ENCODE data around the gene KIF9. TPM values are rescaled to one million over a fixed set of nuclear protein-coding genes. Genes with fewer than 3 reads are reported as not detected.
"Not testable (repeated sequence)": the region's sequence is repeated elsewhere in the genome, so short reads cannot be mapped to it uniquely, and the experiment has no call there.

Gene KIF9
- polyA plus RNA-seq, 1 donor from 2014 or later: 15.6 TPM

- H3K27me3 ChIP-seq (ENCODE audit: insufficient read depth, low read depth, low read length): no peaks in the 10 kb centered on the region
- no peak overlapping the region for H3K9ac ChIP-seq (ENCODE audit: low read length)
- no peak overlapping the region for H3K27ac ChIP-seq (ENCODE audit: low read length)
- no peaks in the 10 kb centered on the region for H3F3A ChIP-seq (ENCODE audit: insufficient read depth, low read length, poor library complexity, severe bottlenecking)
- H3K36me3 ChIP-seq (ENCODE audit: insufficient read depth, low read length): no peaks in the 10 kb centered on the region
- H4K20me1 ChIP-seq (ENCODE audit: insufficient read depth): no peaks in the 10 kb centered on the region
- H3K9me2 ChIP-seq (ENCODE audit: insufficient read depth, low read length): no peaks in the 10 kb centered on the region
- H3K9me3 ChIP-seq (ENCODE audit: low read length): no peaks in the 10 kb centered on the region
- no peak overlapping the region for H3K4me2 ChIP-seq (ENCODE audit: low read length)
- no peaks in the 10 kb centered on the region for H3K79me2 ChIP-seq (replicated peaks; ENCODE audit: insufficient read depth, low read length)
- TF ChIP-seq CTCF (IDR thresholded peaks at IDR 0.05; ENCODE audit: poor library complexity, severe bottlenecking): no peak
- no peak overlapping the region for H2AFZ ChIP-seq (ENCODE audit: low read depth, low read length)
- no peak overlapping the region for H3K4me3 ChIP-seq (ENCODE audit: low read length)
Observed at GRCh38 chr3:47260605-47261004, 22.0 kb downstream of the KIF9 start.

- no peaks in the 10 kb centered on the region for H3F3A ChIP-seq (ENCODE audit: insufficient read depth, low read length, poor library complexity, severe bottlenecking)
- H3K4me3 ChIP-seq (ENCODE audit: low read length): no peak overlapping the region
- TF ChIP-seq EZH2 (IDR thresholded peaks at IDR 0.05; ENCODE audit: borderline replicate concordance, insufficient read depth, low read length, poor library complexity, severe bottlenecking): no peak
- no peak for TF ChIP-seq SMC3 (conservative IDR thresholded peaks at IDR 0.05; ENCODE audit: poor library complexity)
- TF ChIP-seq EP300 (conservative IDR thresholded peaks at IDR 0.05; ENCODE audit: poor library complexity, severe bottlenecking): no peak
- no peak overlapping the region for H3K27ac ChIP-seq (ENCODE audit: low read length)
- H4K20me1 ChIP-seq (ENCODE audit: insufficient read depth): no peaks in the 10 kb centered on the region
- H3K9me3 ChIP-seq (ENCODE audit: low read length): no peaks in the 10 kb centered on the region
- H3K9me2 ChIP-seq (ENCODE audit: insufficient read depth, low read length): no peaks in the 10 kb centered on the region
- no peaks in the 10 kb centered on the region for H3K79me2 ChIP-seq (replicated peaks; ENCODE audit: insufficient read depth, low read length)
- H3K36me3 ChIP-seq (ENCODE audit: insufficient read depth, low read length): no peaks in the 10 kb centered on the region
- H3K27me3 ChIP-seq (ENCODE audit: insufficient read depth, low read depth, low read length): no peaks in the 10 kb centered on the region
- no peak overlapping the region for H3K9ac ChIP-seq (ENCODE audit: low read length)
- no peak overlapping the region for H3K4me2 ChIP-seq (ENCODE audit: low read length)
- no peak overlapping the region for H2AFZ ChIP-seq (ENCODE audit: low read depth, low read length)
Observed at GRCh38 chr3:47259114-47259513, 23.5 kb downstream of the KIF9 start.

GRCh38 chr3:47256331-47256730 lies 26.3 kb downstream of the KIF9 start:
- H3K4me3 ChIP-seq (ENCODE audit: low read length); H2AFZ ChIP-seq (ENCODE audit: low read depth, low read length); H3K9me2 ChIP-seq (ENCODE audit: insufficient read depth, low read length); H3K27me3 ChIP-seq (ENCODE audit: insufficient read depth, low read depth, low read length); H3K9ac ChIP-seq (ENCODE audit: low read length); H3F3A ChIP-seq (ENCODE audit: insufficient read depth, low read length, poor library complexity, severe bottlenecking); H3K36me3 ChIP-seq (ENCODE audit: insufficient read depth, low read length); H3K27ac ChIP-seq (ENCODE audit: low read length); H4K20me1 ChIP-seq (ENCODE audit: insufficient read depth); H3K79me2 ChIP-seq (replicated peaks; ENCODE audit: insufficient read depth, low read length); H3K4me2 ChIP-seq (ENCODE audit: low read length); H3K9me3 ChIP-seq (ENCODE audit: low read length): not testable (repeated sequence)

GRCh38 chr3:47251689-47252088 lies 30.9 kb downstream of the KIF9 start:
- Histone ChIP-seq H3K9me2 (ENCODE audit: insufficient read depth, low read length) (no peaks in the 10 kb centered on the region), H3K4me3 (ENCODE audit: low read length) (no peak overlapping the region), H3F3A (ENCODE audit: insufficient read depth, low read length, poor library complexity, severe bottlenecking) (no peaks in the 10 kb centered on the region), H3K9ac (ENCODE audit: low read length) (no peak overlapping the region), H3K9me3 (ENCODE audit: low read length) (no peaks in the 10 kb centered on the region), H3K36me3 (ENCODE audit: insufficient read depth, low read length) (no peaks in the 10 kb centered on the region), H3K79me2 (replicated peaks; ENCODE audit: insufficient read depth, low read length) (no peaks in the 10 kb centered on the region), H4K20me1 (ENCODE audit: insufficient read depth) (no peaks in the 10 kb centered on the region), H3K4me2 (ENCODE audit: low read length) (no peak overlapping the region), H2AFZ (ENCODE audit: low read depth, low read length) (no peak overlapping the region), H3K27ac (ENCODE audit: low read length) (no peak overlapping the region), H3K27me3 (ENCODE audit: insufficient read depth, low read depth, low read length) (no peaks in the 10 kb centered on the region)
- TF ChIP-seq MXI1 (conservative IDR thresholded peaks at IDR 0.05; ENCODE audit: poor library complexity, severe bottlenecking) (no peak), EZH2 (IDR thresholded peaks at IDR 0.05; ENCODE audit: borderline replicate concordance, insufficient read depth, low read length, poor library complexity, severe bottlenecking) (no peak), EP300 (conservative IDR thresholded peaks at IDR 0.05; ENCODE audit: poor library complexity, severe bottlenecking) (no peak), TAF1 (IDR thresholded peaks at IDR 0.05; ENCODE audit: low read depth) (no peak), CTCF (IDR thresholded peaks at IDR 0.05; ENCODE audit: poor library complexity, severe bottlenecking) (no peak), REST (IDR thresholded peaks at IDR 0.05; ENCODE audit: borderline replicate concordance) (no peak), SMC3 (conservative IDR thresholded peaks at IDR 0.05; ENCODE audit: poor library complexity) (no peak), POLR2AphosphoS5 (IDR thresholded peaks at IDR 0.05) (no peak), RAD21 (conservative IDR thresholded peaks at IDR 0.05) (no peak)
